IMR-90 (cell line): ENCODE data around the gene PRKD2. TPM values are rescaled to one million over a fixed set of nuclear protein-coding genes. Genes with fewer than 3 reads are reported as not detected.
A peak's percentile ranks its signal among the peaks of the same experiment; 100 is the strongest.

Source experiments
- ATAC-seq: fragments of 200-7000 bp; cut with Tn5 transposase; 2 replicates; pipeline ENCODE4 v1.9.1; 2020; ENCODE audit warnings: low read depth, mild to moderate bottlenecking, moderate library complexity
- BruUV-seq: library from RNA; stranded (reverse); fragments of 400-500 nt; replicated peaks from 2 replicates; lab custom pipeline; 2021; lab: Mats Ljungman, UMichigan
- CTCF ChIA-PET: fragments of 300-600 bp; formaldehyde crosslinking; extraction: SDS; loops from one replicate; lab custom pipeline; 2021; ENCODE audit warnings: antibody characterized with exemption; lab: Yijun Ruan, JAX
- POLR2A ChIA-PET: fragments of 300-600 bp; sonication (Branson Sonifier 250); formaldehyde crosslinking; loops from one replicate; lab custom pipeline; 2022; ENCODE audit warnings: antibody characterized with exemption; ENCODE audit not compliant: unreplicated experiment; lab: Charles Lee
- DNase-seq: peaks from one replicate; pipeline ENCODE4 v3.0.0; 2013
- H2AFZ ChIP-seq: replicated peaks from 2 replicates; pipeline ENCODE3; 2013; ENCODE audit warnings: low read length, mild to moderate bottlenecking; ENCODE audit not compliant: poor library complexity
- H2AK5ac ChIP-seq: 2 replicates; pipeline ENCODE4 v1.6.1; 2013; ENCODE audit warnings: low read depth, low read length, inconsistent platforms
- H2AK9ac ChIP-seq: replicated peaks from 2 replicates; pipeline ENCODE3; 2013; ENCODE audit warnings: mild to moderate bottlenecking, low read depth, low read length, moderate library complexity; ENCODE audit not compliant: poor library complexity
- H2BK120ac ChIP-seq: 2 replicates; pipeline ENCODE4 v1.6.1; 2013; ENCODE audit warnings: low read depth, low read length, inconsistent platforms
- H2BK15ac ChIP-seq: 3 replicates; pipeline ENCODE4 v1.6.1; 2013; ENCODE audit warnings: low read depth, low read length, inconsistent platforms
- H2BK20ac ChIP-seq: 2 replicates; pipeline ENCODE4 v1.6.1; 2013; ENCODE audit warnings: low read depth, mild to moderate bottlenecking, inconsistent platforms, low read length, moderate library complexity
- H2BK5ac ChIP-seq: 2 replicates; pipeline ENCODE4 v1.6.1; 2013; ENCODE audit warnings: mild to moderate bottlenecking, low read depth, low read length, inconsistent platforms; ENCODE audit not compliant: poor library complexity, severe bottlenecking
- H3K14ac ChIP-seq: replicated peaks from 2 replicates; pipeline ENCODE4 v1.6.1; 2013; ENCODE audit warnings: low read depth, low read length, inconsistent platforms
- H3K18ac ChIP-seq: 2 replicates; pipeline ENCODE4 v1.6.1; 2013; ENCODE audit warnings: low read depth, low read length, control low read depth
- H3K23ac ChIP-seq: 2 replicates; pipeline ENCODE4 v1.6.1; 2013; ENCODE audit warnings: low read depth, low read length, inconsistent platforms
- H3K27ac ChIP-seq: 2 replicates; pipeline ENCODE4 v1.5.1; 2013; ENCODE audit warnings: mild to moderate bottlenecking, control low read depth, low read length; ENCODE audit not compliant: insufficient read depth
- H3K27me3 ChIP-seq: 2 replicates; pipeline ENCODE4 v1.6.1; 2013; ENCODE audit warnings: low read length; ENCODE audit not compliant: control insufficient read depth, insufficient read depth
- H3K36me3 ChIP-seq: 2 replicates; pipeline ENCODE4 v1.6.1; 2013; ENCODE audit warnings: low read length, mixed read lengths; ENCODE audit not compliant: control insufficient read depth, insufficient read depth
- H3K4ac ChIP-seq: 2 replicates; pipeline ENCODE4 v1.6.1; 2013; ENCODE audit warnings: low read depth, low read length, inconsistent platforms
- H3K4me1 ChIP-seq: 2 replicates; pipeline ENCODE4 v1.6.1; 2013; ENCODE audit warnings: low read length, mixed read lengths; ENCODE audit not compliant: control insufficient read depth, insufficient read depth
- H3K4me2 ChIP-seq: 2 replicates; pipeline ENCODE4 v1.6.1; 2013; ENCODE audit warnings: low read depth, mild to moderate bottlenecking, control low read depth, low read length, moderate library complexity
- H3K4me3 ChIP-seq: 2 replicates; pipeline ENCODE4 v1.5.1; 2013; ENCODE audit warnings: low read depth, mild to moderate bottlenecking, control low read depth, low read length, moderate library complexity; ENCODE audit not compliant: insufficient read depth
- H3K56ac ChIP-seq: 2 replicates; pipeline ENCODE4 v1.6.1; 2013; ENCODE audit warnings: low read length, inconsistent platforms; ENCODE audit not compliant: insufficient read depth; ENCODE audit errors: extremely low read depth
- H3K79me1 ChIP-seq, 2 experiments: 2 replicates each; pipeline ENCODE4 v1.6.1; 2013; ENCODE audit warnings: low read length in 2 of 2, inconsistent platforms in 1 of 2, low read depth in 1 of 2
- H3K9ac ChIP-seq: 2 replicates; pipeline ENCODE4 v1.6.1; 2013; ENCODE audit warnings: low read depth, low read length, control low read depth
- H3K9me1 ChIP-seq: 2 replicates; pipeline ENCODE4 v1.6.1; 2013; ENCODE audit warnings: low read length, inconsistent platforms; ENCODE audit not compliant: insufficient read depth
- H3K9me3 ChIP-seq: 2 replicates; pipeline ENCODE4 v1.6.1; 2013; ENCODE audit warnings: low read length; ENCODE audit not compliant: control insufficient read depth, insufficient read depth
- H4K20me1 ChIP-seq: 2 replicates; pipeline ENCODE4 v1.6.1; 2013; ENCODE audit warnings: low read length, inconsistent platforms; ENCODE audit not compliant: insufficient read depth
- H4K5ac ChIP-seq: 2 replicates; pipeline ENCODE4 v1.6.1; 2013; ENCODE audit warnings: mild to moderate bottlenecking, low read depth, low read length, control low read depth
- H4K8ac ChIP-seq, 2 experiments: 2 replicates each; pipeline ENCODE4 v1.6.1; 2013; ENCODE audit warnings: low read depth in 2 of 2, low read length in 2 of 2, control low read depth in 1 of 2, inconsistent platforms in 1 of 2
- H4K91ac ChIP-seq: 2 replicates; pipeline ENCODE4 v1.6.1; 2013; ENCODE audit warnings: low read depth, low read length, inconsistent platforms; ENCODE audit not compliant: insufficient read depth
- CHD1 ChIP-seq: IDR thresholded peaks from 2 replicates; pipeline ENCODE4 v1.6.1; 2012; ENCODE audit warnings: low read depth, low read length, improper control_type of control experiment
- MAZ ChIP-seq: IDR thresholded peaks from 2 replicates; pipeline ENCODE4 v1.6.1; 2012; ENCODE audit warnings: low read depth, mild to moderate bottlenecking, low read length, improper control_type of control experiment, moderate library complexity, borderline replicate concordance
- RAD21 ChIP-seq: IDR thresholded peaks from 2 replicates; pipeline ENCODE4 v1.6.1; 2012; ENCODE audit warnings: low read length, improper control_type of control experiment
- SMC3 ChIP-seq: fragments of 150-350 bp; IDR thresholded peaks from 2 replicates; pipeline ENCODE4 v1.6.1; 2016; ENCODE audit warnings: low read depth, mild to moderate bottlenecking, antibody characterized with exemption, low read length, moderate library complexity
- WGBS, 2 experiments: methylation state at CpG; one replicate each; pipeline versions ENCODE4 v1.1.5 to v1.1.7; 2013; ENCODE audit warnings: missing lambda C conversion rate in 2 of 2; ENCODE audit not compliant: insufficient read length in 1 of 2; ENCODE audit errors: extremely low coverage in 2 of 2; 5-methylcytosine and 5-hydroxymethylcytosine counted together
- dilution Hi-C: fragments of 300-500 bp; cut with HindIII; formaldehyde crosslinking; loops from one replicate; pipeline ENCODE4 v1.14.3; 2018; ENCODE audit warnings: low sequenced_read_pairs; ENCODE audit not compliant: unreplicated experiment
- in situ Hi-C: fragments of 300-500 bp; cut with MboI; formaldehyde crosslinking; loops from 3 replicates; pipeline ENCODE4 v1.14.3; 2019; ENCODE audit warnings: low sequenced_read_pairs, inconsistent platforms, mixed read lengths
- intact Hi-C: fragments of 100-400 bp; cut with micrococcal nuclease; formaldehyde crosslinking; loops from 2 replicates; pipeline ENCODE4 v1.10.0; 2022
- polyA plus RNA-seq, 3 experiments: library from polyadenylated mRNA; depleted of rRNA; stranded (reverse); fragments of >200 nt; gene quantifications; 2 replicates each; pipeline ENCODE4 v1.2.3, GENCODE V29; 2012; ENCODE audit warnings: low replicate concordance in 1 of 3
- total RNA-seq: library from RNA; depleted of rRNA; stranded (reverse); fragments of >200 nt; gene quantifications from 2 replicates; pipeline ENCODE4 v1.2.3, GENCODE V29; 2012
- TF ChIP-seq, protein P1 (sequence below): conservative IDR thresholded peaks from 2 replicates; pipeline ENCODE4 v1.5.1; 2012; ENCODE audit warnings: mild to moderate bottlenecking, low read depth, low read length, improper control_type of control experiment

The PRKD2 gene
- total and polyA plus RNA-seq, 2 of the 4 experiments (the other 2 are of a cell fraction): 9.9 to 19.6 TPM

DNA sequence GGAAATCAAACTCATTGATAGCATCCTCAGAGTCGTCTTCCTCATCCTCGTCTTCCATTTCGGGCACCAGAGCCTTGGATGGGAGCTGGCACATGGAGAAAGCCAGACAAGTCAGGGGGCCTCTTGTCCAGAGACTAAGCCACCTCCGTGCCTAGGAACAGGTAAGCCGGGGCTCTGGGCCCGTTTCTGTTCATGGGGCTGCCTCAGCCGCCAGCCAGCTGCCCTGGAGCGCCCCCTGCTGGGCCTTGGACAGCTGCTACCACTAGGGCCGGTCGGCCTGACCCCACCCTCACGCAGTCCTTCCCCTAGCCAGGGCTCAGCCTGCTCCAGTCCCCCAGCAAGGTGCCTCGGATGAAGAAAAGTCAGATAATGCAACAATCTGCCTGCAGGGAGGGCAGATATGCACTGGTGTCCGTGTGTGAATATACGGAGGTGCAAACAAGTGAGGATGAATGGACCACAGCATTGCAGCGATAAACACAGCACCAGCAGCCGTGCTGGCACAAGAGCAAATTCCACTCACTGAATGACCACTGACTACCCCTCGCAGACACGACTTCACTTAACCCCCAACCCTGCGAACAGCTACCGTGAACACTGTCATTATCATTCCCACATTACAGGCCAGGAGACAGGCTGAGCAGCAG lies 11.9 kb upstream of the PRKD2 start:
- H3K4me3 ChIP-seq: no peak overlapping the region
- H3K27ac ChIP-seq: no peak overlapping the region
- peak; percentile 79 for TF ChIP-seq RAD21
- TF ChIP-seq MAZ: peak; percentile 61
- no peak for TF ChIP-seq CHD1
- TF ChIP-seq, protein P1, sequence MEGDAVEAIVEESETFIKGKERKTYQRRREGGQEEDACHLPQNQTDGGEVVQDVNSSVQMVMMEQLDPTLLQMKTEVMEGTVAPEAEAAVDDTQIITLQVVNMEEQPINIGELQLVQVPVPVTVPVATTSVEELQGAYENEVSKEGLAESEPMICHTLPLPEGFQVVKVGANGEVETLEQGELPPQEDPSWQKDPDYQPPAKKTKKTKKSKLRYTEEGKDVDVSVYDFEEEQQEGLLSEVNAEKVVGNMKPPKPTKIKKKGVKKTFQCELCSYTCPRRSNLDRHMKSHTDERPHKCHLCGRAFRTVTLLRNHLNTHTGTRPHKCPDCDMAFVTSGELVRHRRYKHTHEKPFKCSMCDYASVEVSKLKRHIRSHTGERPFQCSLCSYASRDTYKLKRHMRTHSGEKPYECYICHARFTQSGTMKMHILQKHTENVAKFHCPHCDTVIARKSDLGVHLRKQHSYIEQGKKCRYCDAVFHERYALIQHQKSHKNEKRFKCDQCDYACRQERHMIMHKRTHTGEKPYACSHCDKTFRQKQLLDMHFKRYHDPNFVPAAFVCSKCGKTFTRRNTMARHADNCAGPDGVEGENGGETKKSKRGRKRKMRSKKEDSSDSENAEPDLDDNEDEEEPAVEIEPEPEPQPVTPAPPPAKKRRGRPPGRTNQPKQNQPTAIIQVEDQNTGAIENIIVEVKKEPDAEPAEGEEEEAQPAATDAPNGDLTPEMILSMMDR: peak; percentile 85
- TF ChIP-seq SMC3: peak; percentile 59
- dilution Hi-C loops (no loop called here), intact Hi-C loops (no loop called here), in situ Hi-C loops (no loop called here)
- H3K9me1 ChIP-seq: peaks cover 17% of the 10 kb centered on the region; the same call in 1 of the 2 replicates
- CTCF ChIA-PET: interaction anchor here (1.8 kb wide), 1 partner anchor 13 kb away, joined by 8 read pairs; no protein-coding TSS in a partner anchor
- no peaks in the 10 kb centered on the region for H3K27me3 ChIP-seq
- H3K23ac ChIP-seq: no peak overlapping the region
- no peak overlapping the region for H3K4ac ChIP-seq
- peaks cover 81% of the 10 kb centered on the region for H3K36me3 ChIP-seq
- no peak overlapping the region for H2BK120ac ChIP-seq
- no peak overlapping the region for H3K4me2 ChIP-seq
- WGBS, 2 experiments: 57% methylated on average over 12 of the region's 20 CpGs; no CpG with 5 or more reads in 1 of the 2 experiments
- no peak overlapping the region for H3K18ac ChIP-seq
- no peak overlapping the region for H4K8ac ChIP-seq
- H2BK20ac ChIP-seq: 0 out of 2 replicates have a peak overlapping the region, but pooled peaks have one; percentile 15
- POLR2A ChIA-PET: no interaction called here
- H3K9ac ChIP-seq: no peak overlapping the region
- 0 out of 2 replicates have a peak overlapping the region, but pooled peaks have one; percentile 20 for H2AK5ac ChIP-seq
- H4K5ac ChIP-seq: no peak overlapping the region
- H3K56ac ChIP-seq: no peak overlapping the region
- peaks cover 70% of the 10 kb centered on the region for H4K20me1 ChIP-seq
- peak overlapping the region; percentile 43 for H2AK9ac ChIP-seq
- no peaks in the 10 kb centered on the region for H3K9me3 ChIP-seq
- no peak overlapping the region for H4K91ac ChIP-seq
- no peak overlapping the region for H2BK15ac ChIP-seq
- BruUV-seq: no TSS peak
- H3K79me1 ChIP-seq: peaks cover 36 to 81% of the 10 kb centered on the region in 2 experiments
- H2BK5ac ChIP-seq: no peak overlapping the region
- peak overlapping the region; percentile 44 for H2AFZ ChIP-seq
- DNase-seq (peak; percentile 44), ATAC-seq (peak; percentile 72)
- peaks cover 15% of the 10 kb centered on the region for H3K4me1 ChIP-seq
- no peak overlapping the region for H3K14ac ChIP-seq
